Stimulated activated CD8-positive, alpha-beta memory T cell treated with anti-CD3 and anti-CD28 coated beads, Interleukin-12 subunit alpha, Interleukin-12 subunit beta, amount 100 ng/mL, for 24 hours (primary cell): Measurements from ENCODE around the gene PARD6B.
A peak's percentile ranks its signal among the peaks of the same experiment; 100 is the strongest.

Experiments used
- DNase-seq: peaks from one replicate; pipeline ENCODE4 v3.0.0-alpha.2; 2020; ENCODE audit errors: extremely low read depth

Gene PARD6B

GRCh38 chr20:50724112-50724725, 7.2 kb upstream of the PARD6B start:
- no peak for DNase-seq

GRCh38 chr20:50724851-50725723, 6.3 kb upstream of the PARD6B start:
- DNase-seq = peak; percentile 64

DNA sequence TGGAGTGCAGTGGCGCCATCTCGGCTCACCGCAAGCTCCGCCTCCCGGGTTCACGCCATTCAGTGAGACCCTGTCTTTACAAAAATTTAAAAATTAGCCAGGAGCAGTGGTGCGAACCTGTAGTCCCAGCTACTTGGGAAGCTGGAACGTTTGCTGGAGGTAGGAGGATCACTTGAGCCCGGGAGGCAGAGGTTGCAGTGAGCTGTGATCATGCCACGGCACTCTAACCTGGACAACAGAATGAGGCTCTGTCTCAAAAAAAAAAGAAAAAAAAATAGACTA, 5.7 kb upstream of the PARD6B start:
- DNase-seq = no peak

GRCh38 chr20:50726955-50727791, 4.2 kb upstream of the PARD6B start:
- DNase-seq = no peak

DNA sequence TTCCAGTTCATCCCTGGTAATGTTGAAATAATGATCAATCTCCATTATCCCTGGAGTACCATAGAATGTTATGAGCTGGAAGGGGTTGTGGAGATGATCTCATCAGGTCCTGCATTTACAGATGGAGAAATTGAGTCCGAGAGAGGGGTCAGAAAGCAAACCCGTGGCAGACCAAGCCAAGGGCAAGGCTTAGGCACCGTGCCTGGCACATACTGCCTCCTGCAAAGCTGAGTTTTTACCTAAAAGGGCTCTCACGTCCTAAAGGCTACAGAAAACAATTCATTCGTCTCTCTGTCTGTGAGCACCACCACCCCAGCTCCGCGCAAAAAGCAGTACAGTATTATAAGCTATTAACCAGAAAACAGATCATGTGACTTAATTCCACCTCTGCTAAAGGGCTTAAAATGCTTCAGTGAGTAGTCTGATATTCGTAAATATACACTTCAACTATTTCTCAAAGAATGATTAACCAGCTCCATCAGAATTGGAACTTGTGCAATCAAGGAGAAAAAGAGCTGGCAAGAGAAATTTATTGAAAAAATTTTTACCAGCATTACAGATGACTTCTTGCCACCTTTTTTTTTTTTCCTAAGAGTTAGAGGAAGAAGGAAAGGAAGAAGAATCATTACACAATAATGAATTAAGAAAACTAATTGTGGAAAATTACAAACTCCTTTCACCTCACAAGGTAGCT, 3.4 kb upstream of the PARD6B start:
- no peak for DNase-seq

GRCh38 chr20:50728486-50728980, 2.8 kb upstream of the PARD6B start:
- no peak for DNase-seq

DNA sequence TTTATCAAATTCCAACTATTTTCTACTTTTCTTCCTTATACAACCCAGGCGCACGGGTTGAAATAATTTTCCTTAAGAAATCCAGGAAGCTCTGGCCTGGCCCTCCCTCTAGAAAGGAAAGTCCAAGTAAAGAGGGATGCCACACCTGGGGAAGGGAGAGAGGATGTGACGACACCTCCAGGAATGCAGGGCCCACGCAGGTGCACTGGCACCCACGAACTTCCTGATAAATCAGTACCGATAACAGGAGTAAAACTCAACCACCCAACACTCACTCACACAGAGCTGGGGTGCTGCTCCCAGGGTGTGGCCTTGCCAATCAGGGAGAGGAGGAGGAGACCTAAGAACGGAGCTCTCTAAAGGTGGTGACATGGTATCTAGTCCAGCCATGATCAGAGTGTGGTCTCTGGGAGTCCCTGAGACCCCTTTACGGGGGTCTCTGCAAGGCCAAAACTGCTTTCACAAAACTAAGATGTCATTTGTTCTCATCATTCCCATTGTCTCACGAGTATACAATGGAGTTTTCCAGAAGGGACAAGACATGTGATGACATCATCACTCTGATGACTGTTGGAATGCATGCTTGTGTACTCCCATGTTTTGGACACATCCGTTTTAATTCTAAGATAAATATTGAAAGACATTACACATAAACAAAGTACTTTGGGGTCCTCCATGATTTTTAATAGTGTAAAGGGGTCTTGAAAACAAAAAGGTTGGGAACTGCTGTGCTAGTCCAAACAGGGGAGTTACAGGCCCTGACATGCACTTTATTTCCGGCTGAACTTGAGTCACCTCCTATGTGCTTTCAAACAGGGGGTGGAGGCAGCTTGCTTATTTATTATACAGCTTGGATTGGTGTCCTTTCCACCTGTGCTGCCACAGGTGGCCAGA, 2.2 kb upstream of the PARD6B start:
- DNase-seq = no peak

DNA sequence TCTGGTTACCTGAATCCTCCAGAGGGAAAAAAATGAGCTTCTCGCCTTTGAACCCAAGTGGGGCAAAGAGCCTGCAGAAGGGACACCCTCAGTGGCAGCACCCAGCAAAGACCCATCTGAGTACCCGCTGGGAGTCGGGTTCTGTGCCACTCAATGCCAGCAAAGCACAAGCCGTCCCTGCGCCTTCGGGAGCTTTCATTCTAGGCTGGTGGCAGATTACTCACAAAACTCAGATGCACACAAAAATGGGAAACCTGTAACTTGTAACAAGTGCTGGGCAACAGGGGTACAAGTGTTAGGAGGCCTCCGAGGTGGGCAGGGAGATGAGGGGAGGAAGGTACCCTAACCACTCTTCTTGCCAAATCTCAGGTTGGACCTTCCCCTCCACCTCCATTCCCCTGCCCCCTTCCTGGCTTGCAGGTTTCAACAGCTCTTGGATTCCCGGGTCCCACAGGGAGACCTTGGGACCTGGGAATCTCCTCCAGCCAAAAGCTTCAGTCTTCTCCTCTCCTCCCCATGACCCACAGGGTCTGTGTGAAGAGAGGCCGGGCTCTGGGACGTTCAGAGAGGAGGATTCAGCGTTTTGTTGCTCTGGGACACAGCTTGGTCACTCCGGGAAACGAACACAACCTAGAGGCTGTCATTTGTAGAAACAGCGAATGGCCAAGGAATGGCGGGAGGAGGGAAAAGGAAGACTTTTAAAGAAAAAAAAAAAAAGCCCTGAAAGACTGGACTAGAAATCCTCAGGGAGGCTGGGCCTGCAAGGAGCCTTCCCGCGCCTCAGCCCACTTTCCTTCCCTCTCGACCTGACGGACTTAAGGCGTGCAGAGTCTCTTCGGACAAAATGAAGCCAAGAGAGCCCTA, 1.2 kb upstream of the PARD6B start:
- DNase-seq = no peak

- no peak for DNase-seq
Measured at GRCh38 chr20:50730765-50731054, 670 bp upstream of the PARD6B start.

GRCh38 chr20:50731930-50732690, 730 bp downstream of the PARD6B start:
- no peak for DNase-seq

DNA sequence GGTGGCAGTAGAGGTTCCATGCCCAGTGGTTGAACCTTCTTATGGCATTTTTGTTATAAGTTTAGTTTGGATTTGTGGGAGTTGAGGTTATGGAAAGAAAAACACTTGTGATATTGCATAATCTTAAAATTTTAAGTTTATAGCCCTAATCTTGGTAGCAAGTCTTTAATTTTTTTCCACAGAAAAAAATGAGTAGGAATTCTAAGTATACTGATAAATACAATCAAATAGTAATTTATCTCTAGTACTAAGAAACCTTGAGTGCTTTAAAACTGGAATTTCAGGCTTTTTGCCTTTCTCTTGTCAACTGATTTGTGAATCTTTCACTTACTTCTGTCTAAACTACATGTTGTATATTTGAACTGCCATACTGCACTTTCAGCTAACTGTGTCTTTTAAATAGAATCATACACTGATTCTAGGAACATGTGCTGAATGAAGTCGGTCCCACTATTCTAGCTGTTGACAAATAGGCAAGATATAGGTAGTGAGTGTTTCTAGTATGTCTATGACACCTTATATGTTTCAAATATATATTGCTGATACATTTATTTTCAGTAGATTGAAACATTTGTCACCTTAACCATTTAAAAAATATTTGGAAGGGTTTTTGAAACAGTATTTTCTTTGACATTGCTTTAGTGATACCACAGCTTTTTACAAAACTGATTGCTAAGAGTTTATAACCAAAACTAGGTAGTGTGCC, 2.4 kb downstream of the PARD6B start:
- no peak for DNase-seq

GRCh38 chr20:50734730-50735679, 3.6 kb downstream of the PARD6B start:
- DNase-seq = no peak

- DNase-seq = no peak
Measured at GRCh38 chr20:50735813-50736212, 4.4 kb downstream of the PARD6B start.

- no peak for DNase-seq
Measured at GRCh38 chr20:50737352-50737751, 6.0 kb downstream of the PARD6B start.

- no peak for DNase-seq
Measured at GRCh38 chr20:50743087-50743486, 11.7 kb downstream of the PARD6B start.

- DNase-seq = no peak
Measured at GRCh38 chr20:50744143-50744792, 12.9 kb downstream of the PARD6B start.

DNA sequence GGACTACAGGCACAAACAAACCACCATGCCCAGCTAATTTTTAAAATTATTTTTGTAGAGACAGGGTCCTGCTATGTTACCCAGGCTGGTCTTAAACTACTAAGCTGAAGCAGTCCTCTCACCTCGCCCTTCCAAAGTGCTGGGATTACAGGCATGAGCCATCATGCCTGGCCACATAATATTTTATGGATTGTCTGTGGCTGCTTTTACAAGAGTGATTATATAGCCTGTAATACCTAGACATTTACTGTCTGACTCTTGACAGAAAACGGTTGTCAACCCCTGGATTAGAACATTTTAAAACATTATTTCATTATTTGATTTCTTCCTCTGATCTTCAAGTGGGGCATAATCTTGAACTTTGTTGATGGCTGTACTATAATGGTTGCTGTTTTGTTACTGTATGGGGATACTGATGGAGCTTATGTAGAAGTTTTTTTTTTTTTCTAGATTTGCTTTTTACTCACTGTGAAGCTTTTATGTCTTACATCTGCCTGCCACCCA, 14.3 kb downstream of the PARD6B start:
- no peak for DNase-seq
